SIG-M5 (cell line): ENCODE data around the gene NEK6.
"Not testable (repeated sequence)": the region's sequence is repeated elsewhere in the genome, so short reads cannot be mapped to it uniquely, and the experiment has no call there.

ENCODE experiments used
- DNase-seq: peaks from one replicate; lab custom pipeline; 2025; lab: John Stamatoyannopoulos, UW

The NEK6 gene

DNA sequence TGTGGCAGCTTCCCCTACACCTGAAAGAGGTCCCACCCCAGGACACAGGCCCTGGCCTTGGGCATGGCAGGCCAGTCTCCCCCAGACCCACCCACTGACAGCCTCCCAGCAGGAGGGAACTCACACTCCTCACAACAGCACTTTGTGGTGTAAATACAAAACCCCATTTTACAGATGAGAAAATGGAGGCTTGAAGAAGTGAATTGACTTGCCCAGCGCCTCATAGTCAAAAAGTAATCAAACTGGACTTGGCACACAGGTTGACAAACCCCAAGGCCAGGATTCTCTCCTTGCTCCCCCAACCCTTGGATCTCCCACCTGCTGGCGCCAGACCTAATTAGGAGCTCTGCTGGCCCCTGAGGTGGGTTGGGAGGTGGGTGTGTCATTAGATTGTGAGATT lies 29.2 kb upstream of the NEK6 start:
- DNase-seq, result no peak

DNA sequence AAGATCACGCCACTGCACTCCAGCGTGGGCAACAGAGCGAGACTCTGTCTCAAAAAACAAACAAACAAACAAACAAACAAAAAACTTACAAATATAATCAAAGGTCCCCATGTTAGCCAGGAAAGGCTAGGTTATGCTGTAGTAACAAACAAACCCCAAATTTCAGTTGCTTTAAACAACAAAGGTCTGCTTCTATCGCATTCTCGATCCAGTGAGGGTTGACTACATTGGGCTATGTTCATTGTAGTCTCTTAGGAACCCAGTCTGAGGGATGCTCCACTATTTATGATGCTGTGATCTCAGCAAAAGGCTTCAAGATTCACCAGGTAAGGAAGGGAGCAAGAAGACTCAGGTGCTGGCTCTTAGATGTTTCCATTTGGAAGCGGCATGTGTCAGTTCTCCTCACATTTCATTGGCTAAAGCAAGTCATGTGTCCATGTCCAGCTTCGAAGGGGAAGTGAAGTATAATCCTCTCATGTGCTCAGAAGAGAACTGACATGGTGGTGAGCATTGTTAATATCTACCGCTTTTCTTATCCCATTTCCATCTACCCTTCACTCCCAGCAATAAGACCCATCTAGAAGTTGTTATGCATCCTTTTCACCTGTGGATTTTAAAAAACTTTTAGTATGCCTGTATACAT lies 26.5 kb upstream of the NEK6 start:
- no peak for DNase-seq

- no peak for DNase-seq
These were observed 19.1 kb upstream of the NEK6 start for GRCh38 chr9:124238546-124239140.

DNA sequence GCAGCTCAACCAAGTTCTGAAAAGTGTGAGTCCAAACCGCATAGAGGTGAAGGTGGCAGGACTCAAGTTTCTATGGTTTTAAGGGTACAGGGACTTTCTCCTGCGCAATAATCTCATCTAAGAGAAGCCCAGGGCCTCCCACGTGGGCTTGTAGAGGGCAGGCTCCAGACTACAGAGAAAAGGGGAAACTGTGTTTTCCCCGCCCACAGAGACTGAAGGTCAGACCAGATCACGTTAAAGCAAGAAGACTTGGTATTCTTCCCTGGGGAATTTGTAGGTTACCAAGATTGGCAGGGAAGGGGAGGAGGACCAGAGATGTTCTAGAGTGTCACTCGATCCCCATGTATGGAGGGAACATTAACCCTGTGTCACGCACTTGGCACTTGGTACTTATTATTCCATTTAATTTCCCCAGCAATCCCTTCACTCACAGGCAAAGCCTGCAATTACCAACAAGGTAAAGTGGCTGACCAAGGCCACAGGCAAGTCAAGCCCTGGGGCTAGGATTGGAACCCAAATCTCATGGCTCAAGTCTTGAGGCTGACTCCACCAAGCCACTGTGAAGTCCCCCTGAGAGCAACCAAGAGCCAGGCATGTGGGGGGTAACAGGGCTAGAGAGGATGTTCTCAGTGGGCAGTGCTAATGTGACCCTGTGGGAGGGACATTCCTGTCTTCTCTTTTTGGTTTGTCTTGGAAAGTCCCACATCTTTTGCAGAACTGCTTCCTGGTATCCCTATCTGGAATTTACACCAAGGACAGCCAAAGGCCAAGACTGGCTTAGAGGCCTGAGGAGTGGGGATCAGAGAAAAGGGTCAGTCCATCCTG lies 18.3 kb upstream of the NEK6 start:
- no peak for DNase-seq

GRCh38 chr9:124242331-124243194 lies 15.2 kb upstream of the NEK6 start:
- no peak for DNase-seq

GRCh38 chr9:124247393-124247792 lies 10.4 kb upstream of the NEK6 start:
- DNase-seq, result not testable (repeated sequence)

DNA sequence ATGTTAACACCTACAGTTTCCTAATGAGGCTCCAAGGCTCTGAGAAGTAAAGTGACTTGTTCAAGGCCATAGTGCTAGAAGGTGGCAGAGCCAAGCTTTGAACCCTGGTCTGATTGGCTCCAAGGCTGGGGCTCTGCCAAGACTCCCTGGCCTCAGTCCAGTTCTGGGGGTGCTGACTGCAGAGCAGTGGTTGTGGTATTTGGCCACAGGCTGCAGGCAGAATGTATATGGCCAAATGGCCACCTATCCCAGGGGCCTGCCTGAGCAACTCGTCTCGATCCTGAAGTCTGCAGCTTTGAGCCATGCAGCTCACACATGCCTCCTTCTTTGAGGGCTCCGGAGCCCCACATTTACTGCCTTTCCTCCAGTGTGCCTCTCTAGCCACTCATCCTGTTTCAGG lies 9.7 kb upstream of the NEK6 start:
- no peak for DNase-seq

- no peak for DNase-seq
These were observed 8.8 kb upstream of the NEK6 start for GRCh38 chr9:124248960-124249359.

DNA sequence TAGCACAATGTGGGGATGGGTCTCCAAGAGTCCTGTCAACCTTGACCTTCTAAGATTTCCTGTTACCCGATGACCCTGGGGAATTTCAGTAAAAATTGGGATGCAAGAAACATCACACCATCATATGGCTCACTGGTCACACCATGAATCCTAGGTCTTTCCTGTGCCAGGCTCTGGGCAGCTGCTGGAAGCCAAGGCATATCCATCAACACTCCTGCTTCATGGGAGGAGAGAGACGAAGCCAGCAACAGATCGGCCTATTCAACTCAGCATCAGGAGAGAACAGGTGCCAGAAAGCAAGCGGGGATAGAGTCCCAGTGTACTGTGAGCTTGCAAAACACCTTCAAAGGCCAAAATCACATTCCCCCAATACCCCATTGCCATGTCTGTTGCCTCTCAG lies 6.5 kb upstream of the NEK6 start:
- no peak for DNase-seq

DNA sequence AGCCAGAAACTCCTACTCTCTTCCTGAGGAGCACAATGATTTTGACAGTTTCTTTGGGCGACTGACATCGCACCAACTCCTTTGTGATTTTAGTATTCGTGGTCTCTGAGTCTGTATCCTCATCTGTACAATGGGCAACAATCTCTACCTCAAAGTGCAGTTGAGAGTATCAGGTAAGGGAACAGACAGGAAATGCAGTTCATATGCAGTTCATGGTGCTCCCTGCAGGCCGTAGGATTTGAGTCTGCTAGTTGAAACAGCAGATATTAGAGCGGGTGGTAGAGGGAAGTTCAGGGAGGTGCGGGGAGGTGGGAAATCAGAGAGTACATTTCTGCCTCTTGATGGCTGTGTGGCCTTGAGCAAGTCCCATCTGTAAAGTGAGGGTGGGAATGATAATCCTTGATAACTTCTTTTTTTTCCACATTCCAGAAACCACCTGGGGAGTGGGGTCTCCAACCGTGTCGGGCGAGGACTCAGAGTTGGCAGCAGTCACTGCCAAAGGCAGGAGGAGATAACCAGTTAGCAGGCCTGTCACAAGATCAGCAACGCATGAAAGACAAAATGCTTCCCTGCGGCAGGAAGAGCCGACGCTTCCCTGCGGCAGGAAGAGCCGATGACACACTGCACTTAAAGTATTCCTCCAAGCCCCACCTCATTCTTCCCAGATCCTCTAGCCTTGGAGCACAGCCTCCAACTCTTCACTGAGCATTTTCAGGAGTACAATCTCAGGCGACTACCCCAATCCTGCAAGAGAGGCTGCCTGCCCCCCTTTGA lies 6.0 kb upstream of the NEK6 start:
- no peak for DNase-seq

GRCh38 chr9:124252878-124253277 lies 4.9 kb upstream of the NEK6 start:
- not testable (repeated sequence) for DNase-seq

GRCh38 chr9:124254261-124254682 lies 3.5 kb upstream of the NEK6 start:
- no peak for DNase-seq

DNA sequence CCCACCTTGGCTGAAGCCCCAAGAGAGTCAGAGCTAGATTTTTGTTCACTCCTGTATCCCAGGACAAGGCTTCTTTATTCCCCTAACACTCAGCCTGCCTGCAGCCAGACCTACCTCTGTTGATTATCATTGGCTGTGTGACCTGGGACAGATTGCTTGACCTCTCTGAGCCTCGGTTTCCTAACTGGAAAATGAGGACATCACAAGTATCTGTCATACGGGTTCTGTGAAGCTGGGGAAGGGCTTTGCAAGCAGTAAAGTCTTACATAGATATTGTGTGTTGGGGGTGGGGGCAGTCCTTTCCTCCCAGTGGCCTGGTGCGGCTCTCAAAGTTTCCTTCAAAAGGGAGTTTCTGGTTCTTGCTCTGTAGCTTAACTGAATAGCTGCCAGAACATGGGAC lies 2.5 kb upstream of the NEK6 start:
- DNase-seq, result no peak

DNA sequence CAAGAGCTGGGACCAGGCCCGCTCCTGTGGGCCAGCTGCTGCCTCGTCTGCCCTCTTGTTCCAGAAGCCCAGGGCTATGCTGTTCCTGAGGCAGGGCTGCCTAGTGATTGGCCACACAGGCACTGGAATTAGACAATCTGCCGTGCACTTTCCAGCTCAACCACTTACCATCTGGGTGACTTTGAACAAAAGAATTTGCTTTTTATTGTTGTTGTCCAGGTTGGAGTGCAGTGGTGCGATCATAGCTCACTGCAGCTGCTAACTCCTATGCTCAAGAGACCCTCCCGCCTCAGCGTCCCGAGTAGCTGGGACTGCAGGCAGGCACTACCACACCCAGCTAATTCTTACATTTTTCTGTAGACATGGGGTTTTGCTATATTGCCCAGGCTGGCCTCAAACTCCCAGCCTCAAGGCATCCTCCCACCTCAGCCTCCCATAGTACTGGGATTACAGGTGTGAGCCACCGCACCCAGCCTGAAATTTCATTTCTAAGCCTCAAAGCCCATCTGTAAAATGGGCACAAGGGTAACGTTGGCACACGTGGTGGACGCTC lies 1.2 kb upstream of the NEK6 start:
- no peak for DNase-seq

DNA sequence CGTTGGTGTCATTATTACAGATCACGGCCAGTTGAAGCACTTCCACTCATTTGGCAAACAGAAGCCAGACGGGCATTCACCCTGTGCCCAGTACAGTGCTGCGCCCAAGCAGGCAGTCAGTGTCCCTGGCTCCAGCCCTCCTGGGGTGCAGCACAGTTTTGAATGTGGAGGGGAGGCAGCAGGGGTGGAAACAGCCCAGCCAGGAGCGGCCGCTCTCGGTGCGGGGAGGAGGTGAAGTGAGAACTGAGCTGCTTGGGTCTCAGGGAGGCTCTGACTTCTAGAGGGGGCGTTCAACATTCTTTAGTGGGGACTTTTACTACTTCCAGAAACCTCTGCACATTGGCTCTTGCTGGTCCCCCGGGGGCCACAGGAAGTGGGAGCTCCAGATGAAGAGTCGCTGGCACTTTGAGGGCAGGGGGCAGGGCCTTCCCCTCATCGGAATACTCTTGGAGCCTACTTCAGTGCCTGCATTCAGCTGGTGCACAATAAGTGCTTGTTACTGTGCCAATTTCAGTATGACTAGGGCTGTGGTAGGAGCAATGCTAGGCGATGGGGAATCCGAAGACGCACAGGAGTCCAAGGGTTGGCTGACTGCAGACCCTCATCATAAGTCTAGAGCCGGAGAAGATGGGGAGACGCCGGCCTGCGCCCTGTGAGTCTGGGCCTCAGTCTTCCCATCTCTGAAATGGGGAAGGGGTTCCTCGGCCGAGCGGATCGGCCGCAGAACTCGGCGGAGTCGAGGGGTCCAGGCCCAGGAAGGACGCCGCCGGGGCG lies 492 bp upstream of the NEK6 start:
- DNase-seq, result no peak

GRCh38 chr9:124258607-124259157 lies 933 bp downstream of the NEK6 start:
- DNase-seq, result no peak

GRCh38 chr9:124259158-124259808 lies 1.5 kb downstream of the NEK6 start:
- no peak for DNase-seq

- DNase-seq, result peak; percentile 91
These were observed 3.2 kb downstream of the NEK6 start for GRCh38 chr9:124260769-124261603.
